ENCODE results near the gene NTM. TPM values are rescaled to one million over a fixed set of nuclear protein-coding genes. Genes with fewer than 3 reads are reported as not detected.

NTM gene
- total and polyA plus RNA-seq, 12 donors, result 0.43 to 3.0 (median 1.3) TPM

DNA sequence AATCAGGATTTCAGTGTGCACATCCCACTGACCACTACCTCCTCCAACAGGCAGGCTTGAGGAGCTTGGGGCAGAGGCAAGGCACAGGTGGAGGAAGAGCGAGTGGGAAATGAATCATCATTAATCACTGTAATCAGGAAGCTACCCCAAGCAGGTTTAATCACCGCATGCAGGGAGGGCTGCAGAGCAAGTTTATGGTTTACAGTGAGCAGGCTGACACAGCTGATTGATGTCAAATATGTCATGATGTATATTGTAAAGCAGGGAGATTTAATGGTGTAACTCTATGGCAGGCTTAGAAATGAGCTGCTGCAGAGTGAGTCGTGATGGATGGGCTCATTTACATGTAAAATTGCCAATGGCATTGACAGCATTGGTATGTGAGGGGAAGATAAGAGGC, 441.0 kb downstream of the NTM start:
- intact Hi-C loops (cut with DNase I), result no loop called here
- Histone ChIP-seq H3K4me1 (no peaks in the 10 kb centered on the region), H3K4me3 (no peak overlapping the region), H3K36me3 (no peaks in the 10 kb centered on the region), H3K27ac (no peak overlapping the region), H3K9me3 (no peaks in the 10 kb centered on the region), H3K27me3 (peaks cover 3 to 43% (median 21%) of the 10 kb centered on the region in 7 donors)
- 44 to 45% methylated on average over 3 of the region's 3 CpGs for WGBS, 2 donors
- ATAC-seq (no peak), DNase-seq (no peak)
- no peak for TF ChIP-seq CTCF (IDR thresholded peaks at IDR 0.05)

DNA sequence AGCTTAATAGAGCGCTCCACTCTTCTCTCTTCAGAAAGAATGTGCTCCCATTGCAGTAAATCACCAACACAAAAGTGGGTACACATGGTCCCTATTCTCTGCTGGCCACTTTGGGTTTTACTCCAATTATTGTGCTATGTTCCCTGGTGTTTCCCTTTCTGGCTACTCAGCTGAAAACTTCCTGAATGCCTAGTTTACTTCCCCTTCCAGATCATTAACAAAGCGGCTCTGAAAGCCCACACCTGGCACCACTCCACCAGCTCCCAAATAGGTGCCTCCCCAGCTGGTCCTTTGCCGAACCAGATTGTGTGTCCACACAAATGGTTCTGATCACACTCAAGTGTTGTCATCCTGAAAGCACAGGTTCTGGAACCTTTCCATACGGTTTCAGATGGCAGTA, 443.7 kb downstream of the NTM start:
- peaks cover 3 to 58% (median 21%) of the 10 kb centered on the region in 7 donors for H3K27me3 ChIP-seq

GRCh38 chr11:131815590-131815989, 445.2 kb downstream of the NTM start:
- H3K36me3 ChIP-seq, result no peaks in the 10 kb centered on the region
- WGBS, 2 donors, result 6 to 12% methylated on average over 11 of the region's 11 CpGs
- H3K9me3 ChIP-seq, result no peaks in the 10 kb centered on the region
- H3K4me3 ChIP-seq, result no peak overlapping the region
- H3K27ac ChIP-seq, result no peak overlapping the region
- DNase-seq (no peak), ATAC-seq (no peak)
- H3K4me1 ChIP-seq, result no peaks in the 10 kb centered on the region
- no peak for TF ChIP-seq CTCF (IDR thresholded peaks at IDR 0.05)
- peaks cover 3 to 64% (median 25%) of the 10 kb centered on the region in 7 donors for H3K27me3 ChIP-seq
- intact Hi-C loops (cut with DNase I), result no loop called here

More for the DNA sequence above, 443.7 kb downstream of the NTM start:
- H3K27ac ChIP-seq, result no peak overlapping the region
- ATAC-seq (no peak), DNase-seq (no peak)
- H3K4me3 ChIP-seq, result no peak overlapping the region
- WGBS, 2 donors, result 52 to 55% methylated on average over 4 of the region's 4 CpGs
- no peak for TF ChIP-seq CTCF (IDR thresholded peaks at IDR 0.05)
- H3K36me3 ChIP-seq, result no peaks in the 10 kb centered on the region
- no peaks in the 10 kb centered on the region for H3K9me3 ChIP-seq
- intact Hi-C loops (cut with DNase I), result no loop called here
- H3K4me1 ChIP-seq, result no peaks in the 10 kb centered on the region

- ATAC-seq (no peak), DNase-seq (no peak)
- Histone ChIP-seq H3K4me1 (no peaks in the 10 kb centered on the region), H3K9me3 (no peaks in the 10 kb centered on the region), H3K27me3 (peaks cover 3 to 68% (median 29%) of the 10 kb centered on the region in 7 donors), H3K4me3 (no peak overlapping the region), H3K36me3 (no peaks in the 10 kb centered on the region), H3K27ac (no peak overlapping the region)
- TF ChIP-seq CTCF (IDR thresholded peaks at IDR 0.05), result no peak
- intact Hi-C loops (cut with DNase I), result no loop called here
- 83 to 84% methylated on average over 5 of the region's 5 CpGs for WGBS, 2 donors
Measured at GRCh38 chr11:131816051-131816450, 445.6 kb downstream of the NTM start.
